COR-L47 (cell line): ENCODE results near the gene USP2.

Experiments
- DNase-seq: peaks from one replicate; lab custom pipeline; 2025; lab: John Stamatoyannopoulos, UW

Gene USP2

DNA sequence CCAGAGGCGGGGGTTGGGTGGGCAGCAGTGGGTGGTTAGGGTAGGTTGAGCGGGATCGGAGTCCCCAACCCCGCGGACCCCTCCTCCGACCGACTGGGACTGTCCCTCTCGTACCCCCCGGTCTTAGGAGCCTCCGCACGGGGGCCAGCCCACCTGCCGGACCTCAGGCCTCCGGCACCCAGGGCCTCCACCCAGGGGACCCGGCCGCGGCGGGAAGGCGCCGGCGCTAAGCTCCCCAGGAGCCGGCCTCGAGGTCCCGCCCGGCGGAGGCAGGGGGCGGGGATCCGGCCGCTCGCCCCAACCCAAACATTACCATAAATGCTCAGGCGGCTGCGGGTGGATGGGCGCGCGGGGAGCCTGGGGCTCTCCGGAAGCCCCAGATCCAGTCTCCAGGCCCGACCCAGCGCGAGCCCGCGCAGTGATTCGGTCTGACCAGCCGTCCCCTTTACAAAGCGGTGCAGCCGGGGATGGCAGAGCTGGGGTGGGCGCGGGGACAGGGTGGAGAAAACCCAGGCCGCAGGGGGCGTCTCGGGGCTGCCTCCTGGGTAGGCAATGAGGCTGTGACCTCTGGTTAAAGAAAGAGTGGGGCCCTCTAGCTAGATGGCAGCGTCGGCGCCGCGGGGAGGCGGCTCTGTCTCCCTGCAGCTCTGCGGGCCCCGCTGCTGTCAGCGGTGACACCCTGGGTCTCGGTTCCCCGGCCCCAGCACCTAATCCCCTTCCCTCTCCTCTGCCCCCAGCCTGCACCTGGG, 60.5 kb downstream of the USP2 start:
- no peak for DNase-seq

DNA sequence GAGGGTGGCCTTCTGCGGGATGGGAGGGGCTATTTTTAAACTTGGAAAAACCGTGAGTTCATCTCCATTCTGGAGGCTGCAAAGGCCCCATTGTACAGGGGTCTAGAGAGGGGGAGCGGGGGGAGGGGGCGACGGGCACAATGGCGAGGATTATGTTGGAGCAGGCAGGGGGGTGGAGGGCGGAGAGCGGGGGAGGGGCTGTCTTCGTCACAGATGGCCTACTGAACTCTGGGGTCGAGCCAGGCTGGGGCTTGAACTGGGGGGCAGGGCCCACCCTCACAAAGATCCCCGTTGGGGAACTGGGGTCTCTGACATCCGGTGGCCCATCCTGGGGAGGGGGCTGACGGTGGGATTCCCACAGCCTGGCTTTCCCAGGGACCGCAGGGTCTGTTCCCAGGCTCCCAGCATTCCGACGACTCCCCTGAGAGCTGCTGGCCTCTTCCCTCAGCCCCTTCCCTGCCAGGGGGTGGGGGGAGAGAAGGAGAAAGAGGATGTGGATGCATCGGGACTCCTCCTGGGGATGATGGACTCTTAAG, 61.2 kb downstream of the USP2 start:
- DNase-seq = no peak

DNA sequence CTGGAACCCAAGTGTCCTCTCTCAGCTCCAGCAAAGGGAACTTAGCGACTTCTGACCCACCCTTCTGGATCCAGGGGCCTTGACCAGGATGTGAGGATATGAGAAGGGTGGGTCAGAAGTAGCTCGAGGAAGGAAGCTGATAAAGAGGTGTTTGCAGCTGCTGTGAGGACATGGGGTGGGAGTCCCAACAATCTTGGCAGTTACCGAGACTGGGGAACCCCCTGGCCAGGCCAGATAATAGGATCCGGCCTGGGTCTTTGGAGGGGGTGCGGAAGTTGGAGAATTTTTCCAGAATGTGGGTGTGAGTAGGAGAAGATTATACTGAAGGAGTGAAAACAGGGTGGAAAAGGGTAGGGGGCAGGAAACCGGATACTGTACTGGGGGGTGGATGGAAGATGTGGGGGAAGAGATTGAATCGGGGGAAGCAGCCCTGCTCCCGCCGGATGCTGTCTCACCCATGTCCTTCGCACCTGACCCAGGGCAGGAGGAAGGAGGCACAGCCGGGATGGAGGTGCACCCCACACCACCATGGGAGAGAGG, 61.7 kb downstream of the USP2 start:
- DNase-seq = no peak

DNA sequence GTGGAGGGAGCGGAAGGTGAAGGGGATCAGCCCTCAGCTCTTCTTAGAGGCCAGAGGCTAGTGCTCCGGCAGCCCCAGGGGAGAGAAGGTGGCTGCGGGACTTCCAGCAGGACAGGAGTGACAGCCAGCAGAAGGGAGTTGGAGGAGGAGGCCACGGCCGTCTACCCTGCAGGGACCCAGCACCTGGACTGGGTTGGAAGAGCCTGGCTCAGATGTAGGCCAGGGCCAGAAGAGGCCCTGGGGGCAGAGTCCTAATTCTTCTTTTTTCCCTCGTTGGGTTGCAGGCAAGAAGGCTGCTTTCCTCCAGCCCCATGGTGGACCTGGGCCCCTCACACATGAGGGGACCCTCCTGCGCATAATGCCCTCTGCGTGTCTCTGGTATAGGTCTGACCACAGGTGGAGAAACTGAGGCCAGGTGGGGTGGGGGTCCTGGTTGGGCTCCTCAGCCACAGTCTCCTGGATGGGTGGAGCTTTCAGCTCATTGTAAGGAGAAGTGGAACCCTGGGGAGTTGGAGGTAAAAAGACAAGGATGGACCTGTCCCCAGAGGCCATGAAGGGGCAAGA, 62.3 kb downstream of the USP2 start:
- DNase-seq = no peak

DNA sequence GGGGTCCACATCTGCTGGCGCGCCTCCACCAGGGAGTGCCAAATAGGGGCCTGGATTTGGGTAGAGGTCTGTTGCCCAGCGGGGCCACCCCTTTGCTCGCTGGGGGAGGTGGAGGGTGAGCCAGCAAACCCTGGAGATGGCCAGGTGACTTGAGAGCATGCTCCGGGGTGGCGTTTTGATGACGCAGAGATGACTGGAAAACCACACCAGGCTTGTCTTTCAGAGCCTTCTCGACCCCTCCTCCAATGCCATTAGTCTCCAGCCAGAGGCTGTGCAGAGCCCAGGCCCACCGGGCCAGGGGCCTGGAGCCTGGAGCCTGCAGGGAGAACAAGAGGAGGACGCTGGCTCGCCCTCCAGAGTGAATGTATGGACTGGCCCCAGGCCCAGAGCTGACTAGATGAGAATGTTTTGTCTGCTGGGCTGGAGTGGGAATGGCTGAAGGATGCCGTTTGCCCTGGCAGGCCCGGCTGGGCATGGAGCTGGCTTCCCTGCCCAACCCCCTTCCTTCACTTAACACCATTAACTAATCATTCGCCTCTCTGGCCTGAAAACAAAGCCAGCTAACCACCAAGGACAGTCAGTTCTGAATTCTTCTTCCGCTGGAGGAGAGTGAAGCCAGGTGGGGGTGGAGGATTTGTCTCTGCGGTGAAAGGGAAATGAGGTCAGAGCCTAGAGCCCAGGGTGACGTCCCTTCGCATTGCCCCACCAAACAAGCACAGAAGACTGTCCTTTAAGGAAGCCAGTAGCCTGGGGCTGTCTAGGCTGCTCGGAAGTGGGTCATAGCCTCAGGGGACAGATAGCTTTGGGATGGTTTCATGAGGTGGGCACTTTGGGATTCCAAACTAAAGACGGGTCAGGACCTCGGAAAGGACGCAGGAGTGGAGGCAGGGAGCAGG, 63.0 kb downstream of the USP2 start:
- DNase-seq = no peak

DNA sequence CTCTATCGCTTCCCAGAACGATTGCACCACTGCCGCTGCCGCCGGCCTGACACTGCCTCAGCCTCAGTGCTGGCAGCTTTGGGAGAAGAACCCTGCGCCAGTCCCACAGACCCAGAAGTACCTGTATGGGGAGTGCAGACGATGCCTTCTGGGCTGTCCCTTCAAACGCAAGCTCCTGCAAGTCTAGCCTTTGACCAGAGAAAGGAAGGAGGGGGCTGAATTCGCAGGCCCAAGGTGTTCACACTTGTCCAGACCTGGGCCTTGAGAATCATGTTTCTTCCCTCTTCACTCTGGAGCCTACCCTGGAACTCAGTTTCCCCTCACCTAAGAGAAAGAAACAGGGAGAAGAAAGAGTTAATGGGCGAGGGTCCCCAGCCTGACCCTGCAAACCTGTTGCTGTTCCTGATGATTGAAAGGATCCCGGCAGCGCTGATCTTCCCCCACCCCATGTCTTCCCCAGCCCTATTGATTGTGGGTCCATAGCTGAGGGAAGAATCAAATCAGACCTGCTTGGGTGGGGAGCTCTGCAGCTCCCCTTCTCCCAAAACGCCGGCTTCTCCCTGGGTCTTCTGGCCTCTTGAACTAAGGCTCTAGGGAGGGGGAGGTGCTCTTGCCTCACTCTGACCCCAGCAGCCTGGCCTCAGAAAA, 63.8 kb downstream of the USP2 start:
- DNase-seq = no peak

DNA sequence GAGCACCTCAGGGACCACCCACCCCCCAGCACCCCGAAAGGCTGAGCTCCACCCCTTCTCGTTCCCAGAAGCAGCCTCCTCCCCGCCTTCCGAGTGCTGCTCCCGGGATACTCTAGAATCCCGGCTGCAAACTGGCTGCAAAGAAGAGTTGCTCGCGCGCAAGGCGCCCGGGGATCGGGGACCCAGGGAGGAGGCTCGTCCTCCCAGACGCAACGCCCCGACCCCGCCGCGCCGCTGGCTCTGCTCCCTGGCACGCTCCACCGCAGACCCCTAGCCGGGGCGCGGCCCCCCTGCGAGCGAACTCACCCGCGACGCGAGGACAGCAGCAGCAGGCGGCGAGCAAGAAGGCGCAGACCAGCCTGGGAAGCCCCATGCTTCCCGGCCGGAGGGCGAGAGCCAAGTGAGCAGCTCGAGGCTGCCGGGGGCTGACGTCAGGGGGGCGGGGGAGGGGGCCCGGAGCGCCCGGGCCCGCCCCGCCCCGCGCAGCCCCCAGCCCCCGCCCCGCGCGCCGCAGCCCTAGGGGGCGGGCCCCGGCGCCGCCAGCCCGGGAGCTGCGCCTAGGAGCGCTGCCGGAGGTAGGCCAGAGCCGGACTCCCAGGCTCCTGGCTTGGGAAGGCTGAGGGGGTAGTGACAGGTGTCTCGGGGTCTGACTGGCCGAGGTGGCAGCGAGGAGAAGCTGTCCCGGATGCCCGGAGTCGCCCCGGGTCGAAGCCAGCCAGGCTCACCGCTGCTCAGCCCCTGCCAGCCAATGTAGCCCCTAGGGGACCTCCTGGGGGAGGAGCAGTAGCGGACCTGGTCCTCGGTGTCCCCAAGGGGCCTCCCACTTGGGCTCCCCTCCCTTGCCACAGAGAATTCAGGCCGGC, 64.5 kb downstream of the USP2 start, which contains the start of gene MCAM:
MCAM (minus strand) TSS at position 402 of the 863 bp plus-strand sequence; CDS start at position 373, 29 bp downstream.
- no peak for DNase-seq

DNA sequence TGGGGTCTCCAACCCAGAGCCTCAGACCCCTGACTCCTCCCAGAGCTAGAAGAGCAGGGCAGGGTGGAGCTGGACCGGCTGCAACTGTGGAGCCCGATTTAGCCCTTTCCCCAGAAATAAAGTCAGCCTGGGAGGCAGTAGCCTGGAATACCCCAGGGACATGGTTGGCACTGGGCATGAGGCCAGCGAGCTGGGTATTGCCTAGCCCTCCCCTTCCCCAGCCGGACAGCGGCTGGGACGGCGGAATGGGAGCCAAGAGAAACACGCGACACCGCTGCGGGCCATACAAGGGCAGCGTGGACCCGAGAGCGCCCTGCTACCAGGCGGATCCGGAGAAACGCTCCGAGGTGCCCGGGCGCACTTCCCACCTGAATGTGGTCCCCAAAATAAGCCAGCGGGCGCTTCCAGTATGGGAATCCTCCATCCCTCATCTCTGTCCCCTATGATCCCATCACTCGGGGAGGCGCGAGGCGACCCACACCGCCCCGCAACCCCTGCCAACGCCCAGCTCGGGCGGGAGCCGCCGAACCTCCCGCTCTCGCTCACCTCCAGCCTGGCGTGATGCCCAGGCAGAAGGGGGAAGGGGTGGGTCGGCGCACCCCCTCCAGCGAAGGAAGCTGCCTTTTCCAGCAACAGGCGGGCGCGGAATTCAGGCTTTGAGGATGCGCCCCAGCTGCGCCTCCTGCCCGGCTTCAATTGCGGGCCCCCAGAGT, 65.3 kb downstream of the USP2 start:
- peak; percentile 77 for DNase-seq

DNA sequence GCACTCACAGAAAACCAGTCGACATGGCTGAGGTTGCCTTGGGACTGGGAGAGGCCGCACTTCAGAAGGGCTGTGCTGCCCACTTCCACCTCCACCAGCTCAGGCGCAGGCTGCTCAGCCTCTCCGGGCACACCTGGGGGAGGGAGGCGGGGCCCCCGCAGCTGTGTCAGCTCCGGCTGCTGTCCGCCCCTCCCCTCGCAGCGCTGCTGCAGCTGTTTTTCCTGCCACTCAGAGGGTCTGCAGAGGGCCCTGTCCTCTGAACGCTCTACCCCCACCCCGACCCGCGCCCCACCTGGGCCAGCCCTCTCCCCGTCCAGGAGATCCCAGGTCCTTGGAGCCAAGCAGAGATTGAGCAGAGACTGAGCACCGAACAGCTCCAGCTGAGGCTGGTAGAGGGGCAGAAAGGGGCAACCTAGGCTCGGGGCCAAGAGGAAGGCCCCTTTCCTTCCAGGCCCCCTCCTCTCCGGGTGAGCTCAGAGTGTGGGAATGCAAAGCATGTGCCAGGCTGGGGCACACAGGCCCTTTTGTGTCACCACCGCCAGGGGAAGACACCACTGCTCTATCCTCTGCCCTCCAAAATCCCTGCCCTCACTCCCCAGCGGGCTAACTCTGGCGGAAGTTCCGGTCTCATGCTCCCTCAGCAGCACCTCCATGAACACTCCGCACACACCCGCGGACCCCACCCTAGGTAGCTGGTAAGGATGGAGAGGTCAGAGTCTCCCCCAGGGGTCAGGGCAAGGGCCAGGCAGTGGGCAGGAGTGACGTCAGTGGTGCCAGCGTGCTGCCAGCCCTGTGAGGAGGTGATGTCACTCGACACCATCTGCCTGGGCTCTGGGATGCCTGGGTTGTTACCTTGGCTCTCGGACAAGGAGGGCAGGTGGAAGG, 66.1 kb downstream of the USP2 start:
- peak; percentile 41 for DNase-seq

DNA sequence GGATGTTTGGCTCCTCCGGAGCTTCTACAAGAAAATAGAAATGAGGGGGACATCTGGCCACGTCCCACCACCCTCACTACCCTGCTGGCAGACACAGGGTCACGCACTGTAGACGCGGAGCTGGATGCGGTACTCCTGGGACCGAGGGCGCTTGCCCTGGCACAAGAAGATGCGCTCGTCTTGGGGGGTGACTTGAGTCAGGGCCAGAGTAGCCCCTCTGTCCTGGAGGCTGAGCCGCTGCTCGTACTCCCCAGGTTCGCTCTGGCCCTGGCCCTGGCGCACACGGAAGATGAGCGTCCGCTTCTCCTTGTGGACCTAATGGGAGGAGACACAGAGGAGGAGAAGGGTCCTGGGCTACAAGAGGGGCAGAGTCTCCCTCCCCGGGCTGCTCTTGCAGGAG, 66.8 kb downstream of the USP2 start:
- no peak for DNase-seq

DNA sequence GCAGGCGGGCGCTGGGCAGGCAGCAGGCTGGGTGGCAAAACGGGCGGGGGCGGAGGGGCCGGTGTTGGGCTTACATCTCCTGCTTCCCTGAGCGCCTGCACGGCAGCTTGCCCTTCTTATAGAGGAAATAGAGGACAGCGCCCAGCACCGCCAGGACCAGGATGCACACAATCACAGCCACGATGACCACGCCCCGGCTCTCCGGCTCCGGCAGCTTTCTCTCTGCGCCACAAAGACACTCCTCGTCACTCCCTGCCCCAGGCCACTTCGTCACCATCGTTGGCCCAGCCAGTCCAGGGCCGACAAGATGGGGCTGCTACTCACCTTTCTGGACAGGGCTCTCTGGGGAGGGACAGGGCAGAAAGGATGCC, 70.8 kb downstream of the USP2 start:
- DNase-seq = no peak

DNA sequence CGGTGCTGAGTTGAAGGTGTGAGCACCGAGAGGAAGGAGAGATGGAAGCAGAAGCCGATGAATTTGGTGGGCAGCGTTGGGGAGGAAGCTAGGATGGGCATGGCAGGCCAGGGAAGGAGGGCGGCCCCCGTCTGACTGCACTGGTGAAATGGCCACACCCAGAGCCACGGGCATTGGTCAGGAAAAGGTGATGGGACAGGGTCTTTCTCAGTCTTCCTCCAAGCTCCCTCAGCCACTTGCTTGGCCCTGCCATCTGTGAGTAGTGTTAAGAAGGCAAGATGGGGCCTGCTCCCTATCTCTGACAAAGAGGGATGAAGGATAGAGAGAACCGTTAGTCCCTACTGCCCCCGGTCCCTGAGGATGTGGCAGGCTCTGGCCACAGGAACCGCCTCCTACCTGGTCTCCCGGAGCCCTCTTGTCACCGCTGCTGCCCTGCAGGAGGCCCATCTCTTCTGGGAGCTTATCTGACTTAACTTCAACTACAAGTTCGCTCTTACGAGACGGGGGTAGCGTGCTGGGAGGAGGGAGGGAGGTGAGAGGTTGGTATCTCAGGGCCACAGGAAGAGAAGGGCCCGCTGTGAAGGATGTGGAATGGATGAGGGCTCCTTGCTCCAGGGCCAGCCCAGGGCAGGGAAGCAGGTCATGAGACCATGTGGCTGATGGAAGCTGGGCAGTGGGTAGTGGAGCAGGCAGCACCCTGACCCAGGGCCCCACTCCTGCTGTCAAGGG, 71.4 kb downstream of the USP2 start:
- no peak for DNase-seq

DNA sequence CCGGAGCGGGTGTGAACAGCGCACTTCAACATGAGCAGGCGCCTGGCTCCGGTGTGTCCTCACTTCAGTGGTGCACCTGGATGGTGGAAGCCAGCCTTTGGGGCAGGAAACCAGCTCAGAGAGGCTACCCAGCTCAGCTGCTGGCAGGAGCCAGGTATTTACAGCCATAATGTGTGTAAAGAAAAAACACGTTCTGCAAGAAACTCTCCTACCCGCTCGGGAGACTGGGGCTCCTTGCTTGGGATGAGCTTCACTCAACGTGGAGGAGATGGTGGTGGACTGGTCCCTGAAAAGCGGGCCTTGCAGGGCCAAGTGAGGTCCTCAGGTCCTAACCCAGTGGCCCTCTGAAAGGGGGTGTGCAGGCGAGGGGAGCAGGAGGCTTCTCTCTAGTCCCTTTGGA, 72.1 kb downstream of the USP2 start:
- DNase-seq = no peak

DNA sequence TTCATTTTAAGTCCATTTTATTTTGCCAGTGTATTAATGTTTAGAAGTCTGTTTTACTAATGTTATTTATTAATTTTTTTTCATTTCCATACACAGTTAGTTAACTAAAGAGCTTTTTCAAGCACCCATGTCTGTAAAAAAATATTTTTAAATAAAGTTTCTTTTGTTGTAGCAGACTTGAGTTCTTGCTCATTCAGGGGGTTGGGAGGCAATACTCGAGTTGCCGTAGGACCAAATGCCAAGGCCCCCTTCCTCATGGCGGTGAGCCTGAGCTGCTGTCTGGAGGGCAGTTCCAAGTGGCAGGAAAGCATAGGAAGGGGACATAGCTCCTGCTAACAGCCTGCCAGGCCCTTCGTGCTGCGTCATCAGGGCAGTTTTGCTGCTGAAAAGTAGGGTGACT, 73.5 kb downstream of the USP2 start:
- DNase-seq = no peak

DNA sequence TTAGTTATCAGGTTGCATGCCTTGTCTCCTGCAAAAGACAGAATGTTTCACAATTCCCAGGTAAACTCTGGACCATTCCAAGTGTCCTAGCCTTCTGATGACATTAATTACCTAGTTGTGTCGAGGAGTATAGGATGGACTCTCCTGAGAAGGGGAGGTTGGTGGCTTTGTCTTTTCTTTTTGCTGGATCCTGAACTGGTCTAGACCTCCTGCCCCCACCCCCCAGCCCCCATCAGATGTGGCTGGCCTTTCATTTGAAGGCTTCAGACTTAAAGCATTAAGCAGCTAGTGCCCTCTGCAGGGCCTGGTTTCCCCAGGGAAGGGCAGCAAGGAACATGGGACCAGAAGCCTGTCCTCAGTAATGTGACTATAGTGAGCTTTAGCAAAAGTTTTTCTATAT, 74.3 kb downstream of the USP2 start:
- DNase-seq = no peak

DNA sequence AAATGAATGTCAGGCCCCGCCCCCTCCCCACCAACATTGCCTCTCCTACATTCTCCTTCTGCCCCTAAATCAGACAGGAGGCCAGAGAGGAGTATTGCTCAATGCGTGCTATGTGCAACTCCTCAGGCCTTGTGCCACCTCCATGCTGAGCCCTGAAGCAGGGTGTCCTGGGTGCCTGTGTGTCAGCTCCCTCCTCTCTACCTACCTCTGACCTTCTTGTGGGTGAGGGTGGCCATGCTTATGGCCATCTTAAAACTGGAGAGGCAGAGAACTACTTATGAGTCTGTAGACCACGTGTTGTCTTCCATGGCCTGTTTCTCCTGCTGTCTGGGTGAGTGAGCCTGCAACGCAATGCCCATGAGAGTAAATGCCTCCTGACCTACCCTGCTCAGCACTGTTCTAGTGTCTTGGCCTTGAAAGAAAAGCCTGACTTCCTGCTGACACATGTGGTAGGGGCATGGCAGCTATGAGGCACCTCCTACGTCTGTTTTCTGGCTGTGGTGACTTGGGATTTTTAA, 75.1 kb downstream of the USP2 start:
- no peak for DNase-seq

DNA sequence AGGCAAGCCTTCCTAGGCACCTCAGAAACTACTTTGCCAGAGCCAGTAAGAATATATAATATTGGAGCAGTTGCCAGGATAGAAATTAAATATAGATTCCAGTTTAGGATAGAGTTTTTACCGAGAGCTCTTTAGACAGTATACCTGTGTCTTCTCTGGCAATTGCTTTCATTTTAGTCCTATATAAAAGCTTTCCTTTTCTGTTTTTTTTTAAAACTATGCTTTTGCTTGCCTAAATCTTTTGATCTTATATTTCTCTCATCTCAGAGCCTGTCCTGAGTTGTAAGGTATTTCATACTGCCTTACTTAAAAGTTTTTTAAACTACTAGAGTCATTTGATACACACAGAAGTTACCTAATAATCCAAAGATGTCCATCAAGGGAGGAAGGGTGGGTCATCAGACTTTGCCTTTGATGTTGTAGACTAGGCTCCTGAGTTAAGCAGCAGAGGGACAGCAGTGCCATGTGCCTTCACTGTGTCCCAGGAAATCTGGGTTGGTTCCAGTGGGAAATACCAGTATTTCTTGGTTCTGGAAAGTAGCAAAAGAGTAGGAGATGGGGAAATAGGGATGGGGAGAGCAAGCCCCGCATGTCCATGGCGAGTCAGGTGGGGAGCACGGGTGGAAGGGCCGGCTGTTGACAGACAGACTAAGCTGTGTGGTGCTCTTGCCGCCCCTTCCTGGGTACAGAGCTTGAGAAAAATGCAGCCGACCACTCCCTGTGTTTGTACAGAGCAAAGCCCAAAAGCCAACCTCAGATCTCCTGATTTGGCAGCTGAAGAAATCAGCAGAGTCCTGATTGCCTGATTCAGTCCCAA, 75.7 kb downstream of the USP2 start:
- no peak for DNase-seq
